Spleen (tissue), 7 donors: Measurements from ENCODE around the gene GGT6.

Source experiments
- POLR2A ChIP-seq, 3 donors: fragments of 450-650 bp; IDR thresholded peaks; one replicate each; pipeline ENCODE4 v1.5.1; 2017; ENCODE audit warnings: antibody characterized with exemption in 3 of 3, mild to moderate bottlenecking in 1 of 3
- POLR2AphosphoS5 ChIP-seq, 3 donors: sonication (generic); formaldehyde crosslinking; IDR thresholded peaks; one replicate each; pipeline ENCODE4 v1.5.1; 2017; ENCODE audit warnings: antibody characterized with exemption in 3 of 3
- TF ChIP-seq, protein P1 (sequence below), 11 experiments: fragments of 200-600 bp in 7 of 11; fragments of 450-650 bp in 4 of 11; sonication (generic) in 4 of 11; IDR thresholded peaks in 8 of 11; conservative IDR thresholded peaks in 3 of 11; 1 replicate in 7 of 11; 2 replicates in 4 of 11; pipeline versions ENCODE4 v1.4.0 to v1.8.0; 2016 to 2021; ENCODE audit warnings: antibody characterized with exemption in 11 of 11, inconsistent platforms in 4 of 11, mild to moderate bottlenecking in 1 of 11
- donor health status: DM: no; HTN: no; CAD: no; lungs with moderate emphysema.
- donor health status: DM: no; HTN: no; CAD: no.
- donor health status: DM: no; HTN: no; CAD: no.

GRCh38 chr17:4592240-4593005 lies 32.0 kb upstream of the GGT6 start:
- TF ChIP-seq, protein P1, sequence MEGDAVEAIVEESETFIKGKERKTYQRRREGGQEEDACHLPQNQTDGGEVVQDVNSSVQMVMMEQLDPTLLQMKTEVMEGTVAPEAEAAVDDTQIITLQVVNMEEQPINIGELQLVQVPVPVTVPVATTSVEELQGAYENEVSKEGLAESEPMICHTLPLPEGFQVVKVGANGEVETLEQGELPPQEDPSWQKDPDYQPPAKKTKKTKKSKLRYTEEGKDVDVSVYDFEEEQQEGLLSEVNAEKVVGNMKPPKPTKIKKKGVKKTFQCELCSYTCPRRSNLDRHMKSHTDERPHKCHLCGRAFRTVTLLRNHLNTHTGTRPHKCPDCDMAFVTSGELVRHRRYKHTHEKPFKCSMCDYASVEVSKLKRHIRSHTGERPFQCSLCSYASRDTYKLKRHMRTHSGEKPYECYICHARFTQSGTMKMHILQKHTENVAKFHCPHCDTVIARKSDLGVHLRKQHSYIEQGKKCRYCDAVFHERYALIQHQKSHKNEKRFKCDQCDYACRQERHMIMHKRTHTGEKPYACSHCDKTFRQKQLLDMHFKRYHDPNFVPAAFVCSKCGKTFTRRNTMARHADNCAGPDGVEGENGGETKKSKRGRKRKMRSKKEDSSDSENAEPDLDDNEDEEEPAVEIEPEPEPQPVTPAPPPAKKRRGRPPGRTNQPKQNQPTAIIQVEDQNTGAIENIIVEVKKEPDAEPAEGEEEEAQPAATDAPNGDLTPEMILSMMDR (IDR thresholded peaks at IDR 0.05 in 8 of 11, conservative IDR thresholded peaks at IDR 0.05 in 3 of 11) = no peak
- TF ChIP-seq POLR2A (IDR thresholded peaks at IDR 0.05) (no peak), POLR2AphosphoS5 (IDR thresholded peaks at IDR 0.05) (no peak)
